ENCODE data around the gene PCDHGB4. TPM values are rescaled to one million over a fixed set of nuclear protein-coding genes. Genes with fewer than 3 reads are reported as not detected.
"Not testable (repeated sequence)": the region's sequence is repeated elsewhere in the genome, so short reads cannot be mapped to it uniquely, and the experiment has no call there.

PCDHGB4 gene
- total and polyA plus RNA-seq, 2 of the 13 experiments (the other 11 are each of a cell fraction or from before 2014, with no cell fraction given), result 1.7 to 3.3 TPM

DNA sequence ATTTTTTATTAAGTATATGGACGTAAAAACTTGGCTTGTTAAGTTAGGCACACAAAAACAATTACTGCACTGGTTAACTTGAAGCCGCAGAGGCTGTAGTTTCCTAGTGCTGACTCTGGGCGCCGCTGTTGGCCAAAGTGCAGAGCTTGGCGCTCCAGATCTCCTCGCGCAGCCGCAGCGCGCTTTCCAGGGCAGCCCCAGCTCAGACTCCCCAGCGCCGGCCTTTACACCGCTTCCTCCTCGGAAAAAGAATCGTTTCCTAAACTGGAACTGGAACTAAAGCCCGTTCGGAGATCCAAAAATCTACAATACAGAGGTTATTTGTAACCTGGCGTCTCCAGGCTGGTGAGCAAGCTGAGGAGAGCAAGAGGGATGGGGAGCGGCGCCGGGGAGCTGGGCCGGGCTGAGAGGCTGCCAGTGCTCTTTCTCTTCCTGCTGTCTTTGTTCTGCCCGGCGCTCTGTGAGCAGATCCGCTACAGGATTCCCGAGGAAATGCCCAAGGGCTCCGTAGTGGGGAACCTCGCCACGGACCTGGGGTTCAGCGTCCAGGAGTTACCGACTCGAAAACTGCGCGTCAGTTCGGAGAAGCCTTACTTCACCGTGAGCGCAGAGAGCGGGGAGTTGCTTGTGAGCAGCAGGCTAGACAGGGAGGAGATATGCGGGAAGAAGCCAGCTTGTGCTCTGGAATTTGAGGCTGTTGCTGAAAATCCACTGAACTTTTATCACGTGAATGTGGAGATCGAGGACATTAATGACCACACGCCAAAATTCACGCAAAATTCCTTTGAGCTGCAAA, 10.5 kb downstream of the PCDHGB4 start, which contains the start of gene PCDHGB5:
PCDHGB5 (plus strand) TSS at position 192 of the 796 bp plus-strand sequence; CDS start at position 373, 181 bp downstream.
- H4K20me1 ChIP-seq (ENCODE audit: insufficient read depth, low read length); intact Hi-C loops (cut with micrococcal nuclease; ENCODE audit: unreplicated experiment); in situ Hi-C loops (cut with HindIII; ENCODE audit: extremely low pct_ligation_motif_present, low pct_unique_long_range_greater_than_20kb); H3K79me2 ChIP-seq (ENCODE audit: insufficient read depth, low read length); H3K27me3 ChIP-seq (ENCODE audit: control insufficient read depth in 1 of 2, insufficient read depth in 2 of 2, low read length in 2 of 2); H3K27ac ChIP-seq (ENCODE audit: extremely low read length, insufficient read depth, low read length); H3K9ac ChIP-seq (ENCODE audit: insufficient read depth, low read depth, low read length); H3K36me3 ChIP-seq (replicated peaks in 1 of 2; ENCODE audit: control insufficient read depth in 1 of 2, insufficient read depth in 2 of 2, low read length in 2 of 2); H2AFZ ChIP-seq (ENCODE audit: low read length); H3K4me3 ChIP-seq (replicated peaks in 1 of 3; ENCODE audit: insufficient read depth in 1 of 3, low read depth in 2 of 3, low read length in 3 of 3); BruUV-seq (replicated peaks); FAIRE-seq; CTCF ChIA-PET (ENCODE audit: low intra/inter-chr PET ratio, low total read pairs); DNase-seq (ENCODE audit: low spot score); H3K4me2 ChIP-seq (ENCODE audit: low read depth, low read length); H3K4me1 ChIP-seq (ENCODE audit: insufficient read depth, low read length); POLR2A ChIA-PET: not testable (repeated sequence)
- peaks cover 41% of the 10 kb centered on the region for H3K9me3 ChIP-seq (ENCODE audit: low read length)
- WGBS (ENCODE audit: low lambda C conversion rate), result 49% methylated on average over 26 of the region's 43 CpGs
- ATAC-seq, result peak; percentile 70
- TF ChIP-seq, protein P1, sequence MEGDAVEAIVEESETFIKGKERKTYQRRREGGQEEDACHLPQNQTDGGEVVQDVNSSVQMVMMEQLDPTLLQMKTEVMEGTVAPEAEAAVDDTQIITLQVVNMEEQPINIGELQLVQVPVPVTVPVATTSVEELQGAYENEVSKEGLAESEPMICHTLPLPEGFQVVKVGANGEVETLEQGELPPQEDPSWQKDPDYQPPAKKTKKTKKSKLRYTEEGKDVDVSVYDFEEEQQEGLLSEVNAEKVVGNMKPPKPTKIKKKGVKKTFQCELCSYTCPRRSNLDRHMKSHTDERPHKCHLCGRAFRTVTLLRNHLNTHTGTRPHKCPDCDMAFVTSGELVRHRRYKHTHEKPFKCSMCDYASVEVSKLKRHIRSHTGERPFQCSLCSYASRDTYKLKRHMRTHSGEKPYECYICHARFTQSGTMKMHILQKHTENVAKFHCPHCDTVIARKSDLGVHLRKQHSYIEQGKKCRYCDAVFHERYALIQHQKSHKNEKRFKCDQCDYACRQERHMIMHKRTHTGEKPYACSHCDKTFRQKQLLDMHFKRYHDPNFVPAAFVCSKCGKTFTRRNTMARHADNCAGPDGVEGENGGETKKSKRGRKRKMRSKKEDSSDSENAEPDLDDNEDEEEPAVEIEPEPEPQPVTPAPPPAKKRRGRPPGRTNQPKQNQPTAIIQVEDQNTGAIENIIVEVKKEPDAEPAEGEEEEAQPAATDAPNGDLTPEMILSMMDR (CRISPR knock-in tag; IDR thresholded peaks at IDR 0.05), result 0 out of 2 replicates have a peak, but pooled peaks have one; percentile 3

DNA sequence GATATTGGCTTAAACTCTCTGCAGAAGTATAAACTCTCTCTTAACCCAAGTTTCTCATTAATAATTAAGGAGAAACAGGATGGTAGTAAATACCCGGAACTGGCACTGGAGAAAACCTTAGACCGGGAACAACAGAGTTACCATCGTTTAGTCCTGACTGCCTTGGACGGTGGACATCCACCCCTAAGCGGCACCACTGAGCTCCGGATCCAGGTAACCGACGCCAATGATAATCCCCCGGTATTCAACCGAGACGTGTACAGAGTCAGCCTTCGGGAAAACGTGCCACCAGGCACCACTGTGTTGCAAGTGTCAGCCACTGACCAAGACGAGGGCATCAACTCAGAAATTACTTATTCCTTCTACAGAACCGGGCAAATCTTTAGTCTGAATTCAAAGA, 11.1 kb downstream of the PCDHGB4 start:
- Histone ChIP-seq H3K4me3 (replicated peaks in 1 of 3; ENCODE audit: insufficient read depth in 1 of 3, low read depth in 2 of 3, low read length in 3 of 3) (no peak overlapping the region), H2AFZ (ENCODE audit: low read length) (no peak overlapping the region), H3K36me3 (replicated peaks in 1 of 2; ENCODE audit: control insufficient read depth in 1 of 2, insufficient read depth in 2 of 2, low read length in 2 of 2) (no peaks in the 10 kb centered on the region), H4K20me1 (ENCODE audit: insufficient read depth, low read length) (no peaks in the 10 kb centered on the region), H3K27me3 (ENCODE audit: control insufficient read depth in 1 of 2, insufficient read depth in 2 of 2, low read length in 2 of 2) (no peaks in the 10 kb centered on the region), H3K4me1 (ENCODE audit: insufficient read depth, low read length) (no peaks in the 10 kb centered on the region), H3K79me2 (ENCODE audit: insufficient read depth, low read length) (no peaks in the 10 kb centered on the region), H3K27ac (ENCODE audit: extremely low read length, insufficient read depth, low read length) (no peak overlapping the region), H3K4me2 (ENCODE audit: low read depth, low read length) (no peak overlapping the region), H3K9me3 (ENCODE audit: low read length) (peaks cover 34% of the 10 kb centered on the region), H3K9ac (ENCODE audit: insufficient read depth, low read depth, low read length) (no peak overlapping the region)
- 79% methylated on average over 10 of the region's 15 CpGs for WGBS (ENCODE audit: low lambda C conversion rate)
- no peak for FAIRE-seq
- in situ Hi-C loops (cut with HindIII; ENCODE audit: extremely low pct_ligation_motif_present, low pct_unique_long_range_greater_than_20kb) (no loop called here), intact Hi-C loops (cut with micrococcal nuclease; ENCODE audit: unreplicated experiment) (no loop called here)
- no peak for DNase-seq (ENCODE audit: low spot score)
- ATAC-seq, result no peak
- no TSS peak for BruUV-seq (replicated peaks)
- CTCF ChIA-PET (ENCODE audit: low intra/inter-chr PET ratio, low total read pairs), result no interaction called here
- TF ChIP-seq MTA3 (CRISPR knock-in tag; IDR thresholded peaks at IDR 0.05) (no peak), ZNF773 (CRISPR knock-in tag; IDR thresholded peaks at IDR 0.05; ENCODE audit: borderline replicate concordance) (no peak), ZNF30 (CRISPR knock-in tag; IDR thresholded peaks at IDR 0.05) (no peak), NCOA5 (CRISPR knock-in tag; IDR thresholded peaks at IDR 0.05) (no peak), NR1H2 (CRISPR knock-in tag; IDR thresholded peaks at IDR 0.05; ENCODE audit: borderline replicate concordance, low read depth) (no peak), ONECUT2 (CRISPR knock-in tag; IDR thresholded peaks at IDR 0.05) (no peak), ZSCAN31 (CRISPR knock-in tag; IDR thresholded peaks at IDR 0.05; ENCODE audit: low read depth) (no peak), ZNF224 (CRISPR knock-in tag; IDR thresholded peaks at IDR 0.05) (no peak), WIZ (CRISPR knock-in tag; IDR thresholded peaks at IDR 0.05) (no peak), ZNF672 (CRISPR knock-in tag; IDR thresholded peaks at IDR 0.05) (no peak), ZNF230 (CRISPR knock-in tag; IDR thresholded peaks at IDR 0.05) (no peak)
- TF ChIP-seq, protein P2, sequence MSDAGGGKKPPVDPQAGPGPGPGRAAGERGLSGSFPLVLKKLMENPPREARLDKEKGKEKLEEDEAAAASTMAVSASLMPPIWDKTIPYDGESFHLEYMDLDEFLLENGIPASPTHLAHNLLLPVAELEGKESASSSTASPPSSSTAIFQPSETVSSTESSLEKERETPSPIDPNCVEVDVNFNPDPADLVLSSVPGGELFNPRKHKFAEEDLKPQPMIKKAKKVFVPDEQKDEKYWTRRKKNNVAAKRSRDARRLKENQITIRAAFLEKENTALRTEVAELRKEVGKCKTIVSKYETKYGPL (CRISPR knock-in tag; IDR thresholded peaks at IDR 0.05), result no peak
- TF ChIP-seq, protein P3, sequence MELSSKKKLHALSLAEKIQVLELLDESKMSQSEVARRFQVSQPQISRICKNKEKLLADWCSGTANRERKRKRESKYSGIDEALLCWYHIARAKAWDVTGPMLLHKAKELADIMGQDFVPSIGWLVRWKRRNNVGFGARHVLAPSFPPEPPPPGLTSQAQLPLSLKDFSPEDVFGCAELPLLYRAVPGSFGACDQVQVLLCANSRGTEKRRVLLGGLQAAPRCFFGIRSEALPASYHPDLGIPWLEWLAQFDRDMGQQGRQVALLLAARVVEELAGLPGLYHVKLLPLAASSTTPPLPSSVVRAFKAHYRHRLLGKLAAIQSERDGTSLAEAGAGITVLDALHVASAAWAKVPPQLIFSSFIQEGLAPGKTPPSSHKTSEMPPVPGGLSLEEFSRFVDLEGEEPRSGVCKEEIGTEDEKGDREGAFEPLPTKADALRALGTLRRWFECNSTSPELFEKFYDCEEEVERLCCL (CRISPR knock-in tag; IDR thresholded peaks at IDR 0.05; ENCODE audit: borderline replicate concordance), result no peak
- POLR2A ChIA-PET, result no interaction called here

Measured in HepG2 (cell line).